GM21619 (cell line): ENCODE results near the gene SLC10A3.
"Not testable (repeated sequence)": the region's sequence is repeated elsewhere in the genome, so short reads cannot be mapped to it uniquely, and the experiment has no call there.

ENCODE experiments used
- ATAC-seq: cut with Tn5 transposase; IDR thresholded peaks from one replicate; pipeline ENCODE4 v1.9.1; 2021; ENCODE audit not compliant: unreplicated experiment

SLC10A3 gene

GRCh38 chrX:154509455-154509854 is 19.0 kb upstream of the SLC10A3 start:
- no peak for ATAC-seq

- no peak for ATAC-seq
These were observed 17.9 kb upstream of the SLC10A3 start for GRCh38 chrX:154508384-154508745.

GRCh38 chrX:154507673-154508383 is 17.4 kb upstream of the SLC10A3 start:
- no peak for ATAC-seq

- ATAC-seq = no peak
These were observed 16.3 kb upstream of the SLC10A3 start for GRCh38 chrX:154506483-154507332.

- no peak for ATAC-seq
These were observed 15.3 kb upstream of the SLC10A3 start for GRCh38 chrX:154505734-154506133.

GRCh38 chrX:154502989-154503388 is 12.6 kb upstream of the SLC10A3 start:
- no peak for ATAC-seq

- no peak for ATAC-seq
These were observed 11.7 kb upstream of the SLC10A3 start for GRCh38 chrX:154502098-154502497.

- ATAC-seq = not testable (repeated sequence)
These were observed 11.0 kb upstream of the SLC10A3 start for GRCh38 chrX:154501423-154501822.

- ATAC-seq = not testable (repeated sequence)
These were observed 6.2 kb upstream of the SLC10A3 start for GRCh38 chrX:154496591-154497137.

GRCh38 chrX:154495472-154495922 is 5.1 kb upstream of the SLC10A3 start:
- ATAC-seq = no peak

- no peak for ATAC-seq
These were observed 4.3 kb upstream of the SLC10A3 start for GRCh38 chrX:154494715-154495114.

- ATAC-seq = peak; percentile 25
These were observed 412 bp downstream of the SLC10A3 start for GRCh38 chrX:154490021-154490413.

- no peak for ATAC-seq
These were observed 1.2 kb downstream of the SLC10A3 start for GRCh38 chrX:154489182-154489581.

- no peak for ATAC-seq
These were observed 1.9 kb downstream of the SLC10A3 start for GRCh38 chrX:154488336-154489075.

- ATAC-seq = no peak
These were observed 2.7 kb downstream of the SLC10A3 start for GRCh38 chrX:154487518-154488290.

- ATAC-seq = no peak
These were observed 3.8 kb downstream of the SLC10A3 start, which contains the start of gene UBL4A for GRCh38 chrX:154486396-154487207. Gene UBL4A, minus strand, starts transcription at chrX:154486615. Its CDS starts 31 bp downstream, at chrX:154486584.

- ATAC-seq = no peak
These were observed 4.4 kb downstream of the SLC10A3 start for GRCh38 chrX:154486052-154486395.

- ATAC-seq = no peak
These were observed 5.0 kb downstream of the SLC10A3 start for GRCh38 chrX:154485150-154486051.
